ENCODE data around the gene PSG1.
"Not testable (repeated sequence)": the region's sequence is repeated elsewhere in the genome, so short reads cannot be mapped to it uniquely, and the experiment has no call there.

Gene PSG1

GRCh38 chr19:42880621-42881020 is 1.1 kb upstream of the PSG1 start:
- not testable (repeated sequence) for DNase-seq

DNA sequence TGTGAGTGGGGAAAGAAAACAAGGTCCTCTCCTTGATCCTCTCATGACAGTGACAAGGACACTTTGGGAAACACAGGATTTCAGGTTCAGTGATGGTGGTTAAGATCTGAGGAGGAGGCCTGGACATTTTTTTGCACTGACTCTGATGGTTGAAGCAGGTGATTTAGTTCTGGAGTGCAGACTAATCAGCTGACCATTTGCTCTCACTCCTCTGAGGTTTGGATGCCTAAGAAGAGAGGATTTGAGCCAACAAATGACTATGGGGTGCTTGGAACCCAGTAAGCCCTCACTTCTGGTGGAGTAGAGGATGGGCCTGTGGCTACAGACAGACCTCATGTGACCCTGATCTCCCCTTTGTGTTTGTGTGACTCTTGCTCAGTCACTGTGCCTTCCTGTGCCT is 2.9 kb downstream of the PSG1 start:
- DNase-seq: not testable (repeated sequence)

DNA sequence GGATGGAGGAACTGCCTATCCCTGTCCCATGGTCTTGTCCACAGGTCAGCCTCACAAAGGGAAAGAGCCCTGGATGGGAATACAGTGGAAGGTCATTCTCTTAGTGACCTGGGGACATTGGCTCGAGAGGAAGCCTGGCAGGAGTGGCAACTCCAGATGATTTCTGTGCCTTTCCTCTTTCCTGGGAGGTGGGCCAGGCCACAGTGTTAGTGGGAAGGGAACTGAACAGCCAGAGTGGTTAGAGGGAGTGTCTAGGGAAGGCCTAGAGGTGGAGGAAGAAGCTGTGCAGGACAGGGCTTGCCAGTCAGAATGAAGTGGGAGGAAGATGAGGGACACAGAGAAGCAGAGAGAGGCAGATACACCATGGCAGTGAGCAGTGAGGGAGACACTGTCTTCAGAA is 3.6 kb downstream of the PSG1 start:
- DNase-seq: not testable (repeated sequence)

DNA sequence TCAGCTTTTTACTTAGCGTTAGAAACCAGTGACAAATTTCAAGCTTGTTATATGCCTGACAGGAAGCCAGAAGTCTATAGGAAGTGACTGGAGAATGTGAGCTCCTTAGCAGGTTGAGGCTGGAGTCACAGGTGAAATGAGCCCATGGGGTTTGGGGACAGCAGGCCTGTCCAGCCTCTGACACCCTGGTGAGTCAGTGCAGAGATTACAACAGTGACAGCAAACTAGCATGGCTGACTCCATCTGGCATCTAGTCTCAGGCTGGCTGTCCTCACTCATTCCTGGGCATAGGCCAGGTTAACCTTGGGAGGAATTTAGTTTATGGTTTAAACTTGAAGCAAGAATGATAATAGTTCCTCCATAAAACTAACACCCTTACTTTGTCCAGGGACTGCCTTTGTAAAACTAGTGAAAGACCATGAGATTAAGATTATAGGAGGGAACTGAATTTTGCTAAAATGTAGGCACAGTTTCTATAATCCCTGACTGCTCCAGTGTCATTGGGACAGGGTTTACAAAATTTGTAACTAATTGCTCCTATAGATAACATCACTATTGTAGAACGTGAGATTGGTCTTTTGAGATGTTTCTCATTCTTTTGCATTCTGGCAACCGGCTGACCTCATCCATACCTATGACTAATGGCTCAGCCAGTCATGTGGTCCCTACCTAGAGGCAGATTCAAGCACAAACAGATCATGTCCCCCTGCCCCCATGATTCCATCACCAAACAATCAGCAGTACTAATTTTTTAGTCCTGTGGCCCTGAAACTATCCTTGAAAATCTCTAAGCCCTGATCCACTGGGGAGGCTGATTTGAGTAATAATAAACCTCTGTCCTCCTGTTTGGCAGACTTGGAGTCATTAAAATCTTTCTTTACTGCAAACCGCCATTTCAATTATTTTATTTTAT is 4.4 kb downstream of the PSG1 start:
- not testable (repeated sequence) for DNase-seq

DNA sequence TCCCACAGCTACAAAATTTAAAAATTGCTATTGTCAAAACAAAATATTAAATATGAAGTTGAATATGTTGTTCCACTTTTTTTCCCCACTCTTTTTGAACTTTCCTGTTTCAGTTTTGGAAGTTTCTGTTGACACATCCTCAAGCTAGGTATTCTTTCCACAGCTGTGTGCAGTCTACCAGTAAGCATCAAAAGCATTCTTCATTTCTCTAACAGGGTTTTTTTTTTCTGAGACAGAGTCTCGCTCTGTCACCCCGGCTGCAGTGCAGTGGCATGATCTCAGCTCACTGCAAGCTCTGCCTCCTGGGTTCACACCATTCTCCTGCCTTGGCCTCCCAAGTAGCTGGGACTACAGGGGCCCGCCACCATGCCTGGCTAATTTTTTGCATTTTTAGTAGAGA is 5.4 kb downstream of the PSG1 start:
- DNase-seq: not testable (repeated sequence)

- DNase-seq: no peak
Observed at GRCh38 chr19:42872608-42873007, 6.9 kb downstream of the PSG1 start.

DNA sequence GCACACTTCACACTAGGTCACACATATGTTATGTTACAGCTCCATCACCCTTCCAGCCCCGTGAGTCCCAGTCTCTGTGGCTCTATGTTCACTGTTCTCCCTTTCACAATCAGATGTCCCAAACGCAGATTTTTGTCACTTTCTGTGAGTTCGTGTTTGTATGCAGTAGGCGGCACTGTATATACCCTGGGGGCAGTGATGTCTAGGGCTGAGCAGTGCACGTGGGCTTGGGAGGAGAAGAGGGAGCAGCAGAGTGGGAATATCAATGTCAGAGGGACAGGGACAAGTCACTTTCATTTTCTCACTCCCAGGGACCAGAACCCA is 22.0 kb downstream of the PSG1 start:
- DNase-seq: no peak

GRCh38 chr19:42856866-42857543 is 22.5 kb downstream of the PSG1 start:
- not testable (repeated sequence) for DNase-seq

GRCh38 chr19:42854745-42855144 is 24.8 kb downstream of the PSG1 start:
- DNase-seq: not testable (repeated sequence)

- DNase-seq: not testable (repeated sequence)
Observed at GRCh38 chr19:42853231-42853630, 26.3 kb downstream of the PSG1 start.

GRCh38 chr19:42852821-42853220 is 26.7 kb downstream of the PSG1 start:
- DNase-seq: not testable (repeated sequence)

DNA sequence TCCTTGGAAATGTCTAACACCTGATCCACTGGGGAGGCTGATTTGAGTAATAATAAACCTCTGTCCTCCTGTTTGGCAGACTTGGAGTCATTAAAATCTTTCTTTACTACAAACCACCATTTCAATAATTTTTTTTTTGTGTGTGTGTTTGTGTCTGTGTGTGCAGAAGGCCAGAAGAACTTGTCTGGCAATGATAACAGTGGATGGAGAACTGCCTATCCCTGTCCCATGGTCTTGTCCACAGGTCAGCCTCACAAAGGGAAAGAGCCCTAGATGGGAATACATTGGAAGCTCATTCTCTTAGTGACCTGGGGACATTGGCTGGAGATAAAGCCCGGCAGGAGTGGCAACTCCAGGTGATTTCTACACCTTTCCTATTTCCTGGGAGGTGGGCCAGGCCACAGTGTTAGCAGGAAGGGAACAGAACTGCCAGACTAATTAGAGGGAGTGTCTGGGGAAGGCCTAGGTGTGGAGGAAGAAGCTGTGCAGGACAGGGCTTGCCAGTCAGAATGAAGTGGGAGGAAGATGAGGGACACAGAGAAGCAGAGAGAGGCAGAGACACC is 27.7 kb downstream of the PSG1 start:
- not testable (repeated sequence) for DNase-seq

DNA sequence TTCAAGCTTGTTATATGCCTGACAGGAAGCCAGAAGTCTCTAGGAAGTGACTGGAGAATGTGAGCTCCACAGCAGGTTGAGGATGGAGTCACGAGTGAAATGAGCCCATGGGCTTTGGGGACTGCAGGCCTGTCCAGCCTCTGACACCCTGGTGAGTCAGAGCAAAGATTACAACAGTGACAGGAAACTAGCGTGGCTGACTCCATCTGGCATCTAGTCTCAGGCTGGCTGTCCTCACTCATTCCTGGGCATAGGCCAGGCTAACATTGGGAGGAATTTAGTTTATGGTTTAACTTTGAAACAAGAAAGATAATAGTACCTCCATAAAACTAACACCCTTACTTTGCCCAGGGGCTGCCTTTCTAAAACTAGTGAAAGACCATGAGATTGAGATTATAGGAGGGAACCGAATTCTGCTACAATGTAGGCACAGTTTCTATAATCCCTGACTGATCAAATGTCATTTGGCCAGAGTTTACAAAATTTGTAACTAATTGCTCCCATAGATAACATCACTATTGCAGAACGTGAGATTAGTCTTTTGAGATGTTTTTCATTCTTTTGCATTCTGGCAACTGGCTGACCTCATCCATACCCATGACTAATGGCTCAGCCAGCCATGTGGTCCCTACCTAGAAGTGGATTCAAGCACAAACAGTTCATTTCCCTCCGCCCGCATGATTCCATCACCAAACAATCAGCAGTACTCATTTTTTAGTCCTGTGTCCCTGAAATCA is 28.4 kb downstream of the PSG1 start:
- no peak for DNase-seq

DNA sequence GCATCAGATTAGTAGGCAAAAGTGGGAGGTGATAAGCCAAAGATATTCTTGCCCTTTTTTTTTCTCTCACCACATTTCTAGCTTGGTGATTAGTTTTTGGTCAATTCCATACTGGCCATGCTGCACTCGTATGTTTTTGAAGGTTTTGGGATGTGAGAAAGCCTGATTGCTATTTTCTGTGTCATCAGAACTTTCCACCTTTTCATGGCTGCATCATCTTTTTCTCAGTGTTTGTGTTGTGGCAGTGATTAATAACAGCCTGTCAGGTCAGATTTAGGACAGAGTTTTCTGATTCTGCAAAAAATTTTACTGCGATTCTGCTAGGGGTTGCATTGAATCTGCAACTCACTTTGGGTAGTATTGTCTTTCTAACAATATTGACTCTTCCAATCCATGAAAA is 32.9 kb downstream of the PSG1 start:
- no peak for DNase-seq

DNA sequence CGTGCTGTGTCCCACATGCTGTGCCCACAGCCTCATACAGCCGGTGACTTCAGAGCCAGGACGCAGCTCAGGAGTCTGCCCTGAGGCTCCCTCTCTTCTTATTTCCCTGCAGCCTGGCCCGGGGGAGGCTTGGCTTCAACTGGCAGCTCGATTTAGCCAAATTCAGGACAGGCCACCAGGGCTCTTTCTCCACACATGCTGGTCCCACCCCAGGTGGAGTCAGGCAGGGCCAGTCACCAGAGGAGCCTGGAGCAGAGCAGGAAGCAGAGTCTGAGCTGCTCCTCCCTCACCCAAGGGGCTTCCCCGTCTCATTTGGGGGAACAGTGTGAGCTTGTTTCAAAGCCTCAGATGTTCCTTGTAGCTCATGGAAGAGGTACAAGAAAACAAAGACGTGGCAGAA is 35.9 kb downstream of the PSG1 start:
- DNase-seq: not testable (repeated sequence)

- DNase-seq: not testable (repeated sequence)
Observed at GRCh38 chr19:42832746-42833442, 46.6 kb downstream of the PSG1 start.

DNA sequence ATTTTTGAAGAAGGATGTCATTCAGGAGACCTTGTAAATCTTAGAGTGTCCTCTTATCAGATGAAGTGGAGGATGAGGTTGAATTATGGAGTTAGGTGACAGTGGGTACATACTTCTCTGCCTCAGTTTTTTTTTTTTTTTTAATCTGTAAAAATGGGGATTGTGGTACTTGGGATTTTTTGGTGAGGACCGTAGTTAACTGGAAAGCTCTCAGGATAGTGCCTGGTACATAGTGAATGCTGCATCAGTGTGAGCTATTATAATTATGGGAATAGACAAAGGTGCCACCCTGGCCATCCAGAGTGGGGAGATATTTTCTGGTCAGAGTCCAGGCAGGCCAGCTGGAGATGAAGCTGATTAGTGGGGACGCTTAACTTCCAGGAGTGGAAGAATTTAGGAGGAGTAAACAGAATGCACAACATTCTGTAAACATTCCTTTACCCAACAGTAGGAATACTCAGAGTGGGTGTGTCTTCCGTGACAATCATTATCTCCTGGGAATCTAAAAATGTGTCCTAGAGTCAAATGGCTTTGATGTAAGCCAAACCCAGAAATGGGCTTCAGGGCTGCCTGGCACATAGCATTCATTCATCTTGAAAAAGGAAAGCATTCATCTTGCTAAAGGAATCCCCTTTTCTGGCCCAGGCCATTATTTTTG is 47.4 kb downstream of the PSG1 start:
- DNase-seq: not testable (repeated sequence)

DNA sequence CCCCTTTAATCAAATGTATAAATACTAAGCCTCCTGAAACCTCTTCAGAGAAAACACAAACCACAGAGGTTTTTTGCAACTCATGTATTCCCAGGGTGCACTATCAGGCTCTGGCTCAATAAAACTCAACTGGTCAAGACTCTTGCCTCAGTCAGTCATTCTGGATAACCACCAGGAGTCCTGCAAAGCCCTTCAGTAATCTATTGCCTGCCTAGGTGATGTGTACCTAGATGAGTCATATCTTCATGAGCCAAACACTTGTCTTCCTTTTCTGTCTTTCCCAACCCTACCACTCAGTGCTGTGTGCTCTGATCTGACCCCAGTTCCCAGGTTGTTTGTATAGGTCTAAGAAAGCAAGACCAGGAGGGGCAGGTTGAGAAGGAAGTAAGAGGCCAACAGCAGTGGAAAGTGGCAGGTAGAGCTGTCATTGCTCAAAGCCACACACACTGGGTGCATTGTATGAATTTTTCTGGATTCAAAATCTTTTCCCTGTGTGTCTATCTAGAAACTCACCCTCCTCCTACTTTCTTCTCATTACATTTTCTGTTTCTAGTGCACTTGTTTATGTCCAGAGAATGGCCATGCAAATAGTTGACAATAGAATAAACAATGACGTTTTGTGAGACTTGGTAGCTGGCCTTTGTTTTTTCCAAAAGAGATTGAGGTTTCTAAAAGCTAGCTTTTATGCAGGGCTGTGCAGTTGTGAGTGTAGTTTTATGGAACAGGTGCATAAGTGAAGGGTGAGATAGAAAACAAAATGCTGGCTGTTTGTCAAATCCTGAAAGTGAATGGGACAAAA is 48.1 kb downstream of the PSG1 start:
- DNase-seq: no peak

GRCh38 chr19:42821306-42821977 is 58.1 kb downstream of the PSG1 start:
- not testable (repeated sequence) for DNase-seq

GRCh38 chr19:42819960-42820650 is 59.4 kb downstream of the PSG1 start:
- DNase-seq: not testable (repeated sequence)
